ENCODE results near the gene FOSB. TPM values are rescaled to one million over a fixed set of nuclear protein-coding genes. Genes with fewer than 3 reads are reported as not detected.

The FOSB gene
- total RNA-seq, 4 donors from 2014 or later = 0.85 to 56.1 (median 9.6) TPM

- H3K9me3 ChIP-seq = no peaks in the 10 kb centered on the region
- H3K4me3 ChIP-seq = peak overlapping the region in 3 of 4 donors; percentile 2 to 23 (median 13)
- TF ChIP-seq, protein P1, sequence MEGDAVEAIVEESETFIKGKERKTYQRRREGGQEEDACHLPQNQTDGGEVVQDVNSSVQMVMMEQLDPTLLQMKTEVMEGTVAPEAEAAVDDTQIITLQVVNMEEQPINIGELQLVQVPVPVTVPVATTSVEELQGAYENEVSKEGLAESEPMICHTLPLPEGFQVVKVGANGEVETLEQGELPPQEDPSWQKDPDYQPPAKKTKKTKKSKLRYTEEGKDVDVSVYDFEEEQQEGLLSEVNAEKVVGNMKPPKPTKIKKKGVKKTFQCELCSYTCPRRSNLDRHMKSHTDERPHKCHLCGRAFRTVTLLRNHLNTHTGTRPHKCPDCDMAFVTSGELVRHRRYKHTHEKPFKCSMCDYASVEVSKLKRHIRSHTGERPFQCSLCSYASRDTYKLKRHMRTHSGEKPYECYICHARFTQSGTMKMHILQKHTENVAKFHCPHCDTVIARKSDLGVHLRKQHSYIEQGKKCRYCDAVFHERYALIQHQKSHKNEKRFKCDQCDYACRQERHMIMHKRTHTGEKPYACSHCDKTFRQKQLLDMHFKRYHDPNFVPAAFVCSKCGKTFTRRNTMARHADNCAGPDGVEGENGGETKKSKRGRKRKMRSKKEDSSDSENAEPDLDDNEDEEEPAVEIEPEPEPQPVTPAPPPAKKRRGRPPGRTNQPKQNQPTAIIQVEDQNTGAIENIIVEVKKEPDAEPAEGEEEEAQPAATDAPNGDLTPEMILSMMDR (IDR thresholded peaks at IDR 0.05) = peak in 1 of 6 experiments; percentile 2
- peak in 1 of 2 donors; percentile 74 for TF ChIP-seq POLR2A (IDR thresholded peaks at IDR 0.05)
- peaks cover 2 to 90% (median 33%) of the 10 kb centered on the region in 4 donors for H3K4me1 ChIP-seq
- H3K27ac ChIP-seq = peak overlapping the region; percentile 82 to 90 (median 85)
- peak in 2 of 3 donors; percentile 89 to 95 for DNase-seq
- H3K36me3 ChIP-seq = peaks cover 0 to 18% (median 0%) of the 10 kb centered on the region in 3 donors
- no peaks in the 10 kb centered on the region for H3K27me3 ChIP-seq
Measured at GRCh38 chr19:45514376-45515051, 46.7 kb downstream of the FOSB start.

- peak; percentile 49 to 86 (median 83) for DNase-seq
- Histone ChIP-seq H3K36me3 (peaks cover 0 to 21% (median 0%) of the 10 kb centered on the region in 3 donors), H3K4me1 (peaks cover 2 to 85% (median 29%) of the 10 kb centered on the region in 4 donors), H3K4me3 (peak overlapping the region in 3 of 4 donors; percentile 2 to 23 (median 13)), H3K9me3 (no peaks in the 10 kb centered on the region), H3K27me3 (no peaks in the 10 kb centered on the region), H3K27ac (peak overlapping the region; percentile 82 to 90 (median 85))
- TF ChIP-seq POLR2A (IDR thresholded peaks at IDR 0.05) = no peak
- TF ChIP-seq, protein P1 (IDR thresholded peaks at IDR 0.05) = no peak
Measured at GRCh38 chr19:45515081-45515624, 47.4 kb downstream of the FOSB start.

DNA sequence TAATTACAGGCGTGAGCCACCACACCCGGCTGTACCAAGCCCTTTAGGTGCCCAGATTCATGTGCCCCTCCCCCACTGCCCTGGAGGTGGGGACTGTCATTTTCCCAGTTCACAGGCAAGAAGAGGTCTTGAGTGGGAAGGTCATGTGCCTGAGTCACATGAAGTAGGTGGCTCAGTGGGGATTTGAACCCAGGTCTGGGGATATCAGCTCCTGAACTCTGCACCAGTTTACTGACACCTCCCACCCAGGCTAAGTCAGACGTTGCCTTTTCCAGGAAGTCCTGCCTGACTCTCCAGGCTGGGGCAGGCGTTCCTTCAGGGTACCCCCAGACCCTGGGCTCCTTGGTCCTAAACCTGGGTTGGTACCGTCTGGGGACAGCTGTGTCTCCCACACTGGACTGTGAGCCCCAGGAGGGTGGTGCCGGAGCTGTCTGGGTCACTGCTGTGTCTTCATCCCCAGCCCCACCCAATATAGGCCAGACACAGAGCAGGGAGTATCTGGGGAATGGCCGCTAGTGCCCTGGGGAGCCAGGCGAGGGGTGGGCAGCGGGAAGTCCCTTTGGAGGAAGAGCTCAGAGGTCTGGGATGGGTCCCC is 48.1 kb downstream of the FOSB start:
- H3K27ac ChIP-seq = peak overlapping the region; percentile 82 to 90 (median 85)
- H3K27me3 ChIP-seq = no peaks in the 10 kb centered on the region
- peak in 2 of 3 donors; percentile 80 to 81 for DNase-seq
- H3K36me3 ChIP-seq = peaks cover 0 to 29% (median 0%) of the 10 kb centered on the region in 3 donors
- H3K4me3 ChIP-seq = no peak overlapping the region
- H3K9me3 ChIP-seq = no peaks in the 10 kb centered on the region
- peaks cover 2 to 85% (median 27%) of the 10 kb centered on the region in 4 donors for H3K4me1 ChIP-seq
- peak in 1 of 2 donors; percentile 44 for TF ChIP-seq POLR2A (IDR thresholded peaks at IDR 0.05)
- TF ChIP-seq, protein P1 (IDR thresholded peaks at IDR 0.05) = peak in 2 of 6 experiments; percentile 23 to 24

GRCh38 chr19:45517238-45517637 is 49.4 kb downstream of the FOSB start:
- TF ChIP-seq POLR2A (IDR thresholded peaks at IDR 0.05) = no peak
- TF ChIP-seq, protein P1 (IDR thresholded peaks at IDR 0.05) = no peak
- DNase-seq = no peak
- Histone ChIP-seq H3K27ac (peak overlapping the region in 2 of 4 donors; percentile 77 to 87), H3K27me3 (no peaks in the 10 kb centered on the region), H3K36me3 (peaks cover 0 to 42% (median 0%) of the 10 kb centered on the region in 3 donors), H3K9me3 (no peaks in the 10 kb centered on the region), H3K4me3 (no peak overlapping the region), H3K4me1 (peaks cover 2 to 83% (median 24%) of the 10 kb centered on the region in 4 donors)

DNA sequence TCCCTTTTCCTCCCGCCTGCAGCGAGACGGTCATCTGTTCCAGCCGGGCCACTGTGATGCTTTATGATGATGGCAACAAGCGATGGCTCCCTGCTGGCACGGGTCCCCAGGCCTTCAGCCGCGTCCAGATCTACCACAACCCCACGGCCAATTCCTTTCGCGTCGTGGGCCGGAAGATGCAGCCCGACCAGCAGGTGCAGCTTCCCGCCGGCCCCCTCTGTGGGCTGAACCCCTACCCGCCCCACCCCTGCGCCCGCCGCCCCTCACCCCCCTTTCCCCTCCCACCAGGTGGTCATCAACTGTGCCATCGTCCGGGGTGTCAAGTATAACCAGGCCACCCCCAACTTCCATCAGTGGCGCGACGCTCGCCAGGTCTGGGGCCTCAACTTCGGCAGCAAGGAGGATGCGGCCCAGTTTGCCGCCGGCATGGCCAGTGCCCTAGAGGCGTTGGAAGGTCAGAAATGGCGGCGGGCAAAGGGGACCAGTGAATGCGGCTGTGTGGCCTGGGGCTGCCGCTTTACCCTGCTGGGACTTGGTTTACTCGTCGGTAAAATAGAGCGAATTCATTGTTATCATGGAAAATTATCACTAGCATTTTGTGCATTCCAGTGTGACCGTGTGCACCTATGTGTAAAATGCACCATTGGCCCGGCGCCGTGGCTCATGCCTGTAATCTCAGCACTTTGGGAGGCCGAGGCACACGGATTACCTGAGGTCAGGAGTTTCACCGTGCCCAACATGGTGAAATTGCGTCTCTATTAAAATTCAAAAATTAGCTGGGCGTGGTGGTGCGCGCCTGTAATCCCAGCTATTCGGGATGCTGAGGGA is 50.1 kb downstream of the FOSB start:
- Histone ChIP-seq H3K27ac (peak overlapping the region in 3 of 4 donors; percentile 27 to 87 (median 77)), H3K36me3 (peaks cover 0 to 48% (median 0%) of the 10 kb centered on the region in 3 donors), H3K4me3 (no peak overlapping the region), H3K27me3 (no peaks in the 10 kb centered on the region), H3K9me3 (no peaks in the 10 kb centered on the region), H3K4me1 (peaks cover 2 to 77% (median 24%) of the 10 kb centered on the region in 4 donors)
- DNase-seq = peak in 1 of 3 donors; percentile 44
- TF ChIP-seq, protein P1 (IDR thresholded peaks at IDR 0.05) = no peak
- no peak for TF ChIP-seq POLR2A (IDR thresholded peaks at IDR 0.05)

All from Peyer's patch (tissue), 4 donors.